ENCODE results near the gene TRRAP.
"Not testable (repeated sequence)": the region's sequence is repeated elsewhere in the genome, so short reads cannot be mapped to it uniquely, and the experiment has no call there.

Gene TRRAP

DNA sequence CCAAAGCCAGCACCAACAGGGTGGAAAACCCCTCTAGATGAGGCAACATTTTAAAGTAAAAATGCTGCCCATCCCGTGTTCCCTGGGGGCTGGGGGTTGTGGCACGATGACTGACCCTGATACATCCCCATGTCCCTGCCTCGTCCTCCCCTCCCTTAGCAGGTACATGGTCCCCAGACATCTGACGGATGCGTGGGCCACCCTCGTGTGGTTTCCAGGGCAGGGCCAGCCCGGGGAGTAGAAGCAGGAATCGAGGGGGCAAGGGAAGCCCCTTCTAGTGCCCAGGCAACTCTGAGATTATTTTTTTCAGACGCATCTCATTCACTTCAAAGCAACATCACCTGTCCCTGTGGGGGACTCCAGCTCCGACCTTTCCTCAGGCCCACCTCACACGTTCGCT is 12.0 kb upstream of the TRRAP start:
- no peak for DNase-seq (ENCODE audit: low spot score)

DNA sequence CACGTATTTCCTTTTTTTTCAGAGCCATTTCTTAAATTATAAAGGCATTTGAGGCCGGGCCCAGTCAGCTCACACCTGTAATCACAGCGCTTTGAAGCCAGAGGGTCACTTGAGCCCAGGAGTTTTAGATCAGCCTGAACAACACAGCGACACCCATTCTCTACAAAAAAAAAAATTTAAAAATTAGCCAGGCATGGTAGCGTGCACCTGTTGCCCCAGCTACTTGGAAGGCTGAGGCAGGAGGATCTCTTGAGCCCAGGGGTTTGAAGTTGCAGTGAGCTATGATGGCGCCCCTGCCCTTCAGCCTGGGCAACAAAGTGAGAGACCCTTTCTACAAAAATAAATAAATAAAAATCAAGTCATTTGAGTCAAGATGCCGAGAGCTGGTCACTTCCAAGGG is 11.6 kb upstream of the TRRAP start:
- no peak for DNase-seq (ENCODE audit: low spot score)

DNA sequence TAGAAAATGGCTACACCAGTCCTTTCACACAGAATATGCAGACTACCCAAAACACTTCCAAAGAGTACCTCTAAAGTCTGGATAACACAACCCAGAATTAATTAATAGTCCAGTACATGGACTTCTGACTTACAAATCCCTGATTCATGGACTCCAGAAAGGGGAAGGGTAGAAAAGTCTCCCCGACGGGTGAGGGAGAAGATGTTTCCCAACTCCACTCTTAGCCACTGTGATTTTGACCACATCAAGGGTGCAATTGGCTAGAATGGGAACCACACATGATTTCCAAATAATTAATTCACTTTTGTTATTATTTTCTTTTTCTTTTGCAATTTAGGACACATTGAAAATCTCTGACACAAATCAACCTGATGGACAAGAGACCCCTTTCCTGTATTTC is 9.9 kb upstream of the TRRAP start:
- no peak for DNase-seq (ENCODE audit: low spot score)

DNA sequence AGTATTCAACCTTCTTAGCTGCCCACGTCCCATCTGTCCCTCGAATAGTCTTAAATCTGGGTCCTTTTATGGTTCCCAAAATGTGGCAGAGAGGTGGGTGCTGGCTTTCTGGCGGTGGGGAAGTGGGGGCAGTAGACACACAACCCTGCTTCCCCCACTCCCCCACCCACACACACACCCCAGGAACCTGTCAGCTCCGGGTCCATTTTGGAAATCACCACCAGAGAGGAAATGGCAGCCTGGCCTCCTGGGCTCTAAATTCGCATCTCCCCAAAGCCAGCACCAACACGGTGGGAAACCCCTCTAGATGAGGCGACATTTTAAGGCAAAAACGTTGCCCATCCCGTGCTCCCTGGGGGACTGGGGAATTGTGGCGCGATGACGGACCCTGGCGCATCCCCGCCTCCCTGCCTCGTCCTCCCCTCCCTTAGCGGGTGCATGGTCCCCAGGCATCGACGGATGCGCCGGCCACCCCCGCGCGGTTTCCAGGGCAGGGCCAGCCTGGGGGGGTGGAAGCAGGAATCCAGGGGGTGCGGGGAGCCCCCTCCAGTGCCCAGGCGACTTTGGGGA is 9.2 kb upstream of the TRRAP start:
- DNase-seq (ENCODE audit: low spot score), result no peak

DNA sequence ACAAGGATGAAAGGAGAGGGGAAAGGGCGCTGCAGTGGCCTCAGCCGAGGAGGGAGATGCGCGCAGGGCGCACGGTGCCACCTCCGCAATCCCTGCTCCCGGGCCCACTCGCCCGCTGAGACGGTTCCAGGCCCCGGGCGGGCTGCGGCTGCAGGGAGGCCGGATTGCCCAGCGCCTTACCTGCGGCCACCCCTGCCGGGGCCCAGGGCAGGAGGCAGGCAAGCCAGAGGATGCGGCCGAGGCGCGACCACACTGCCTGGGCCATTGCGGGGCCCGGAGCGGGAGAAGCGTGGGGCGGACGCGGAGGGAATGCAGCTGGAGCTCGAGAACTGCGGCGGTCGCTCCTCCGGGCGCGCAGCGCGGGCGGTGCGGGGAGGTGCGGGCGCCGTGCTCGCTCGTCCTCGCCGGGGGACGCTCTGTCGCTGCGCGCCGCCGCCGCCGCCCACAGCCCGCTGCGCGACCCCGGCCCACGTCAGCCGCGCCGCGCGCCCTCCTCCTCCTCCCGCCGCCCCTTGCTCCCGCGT is 8.7 kb upstream of the TRRAP start, which contains the start of gene TMEM130:
Gene TMEM130, minus strand, starts transcription at position 418 of the 524 bp plus-strand sequence. Its CDS starts 153 bp downstream, at position 265.
- no peak for DNase-seq (ENCODE audit: low spot score)

DNA sequence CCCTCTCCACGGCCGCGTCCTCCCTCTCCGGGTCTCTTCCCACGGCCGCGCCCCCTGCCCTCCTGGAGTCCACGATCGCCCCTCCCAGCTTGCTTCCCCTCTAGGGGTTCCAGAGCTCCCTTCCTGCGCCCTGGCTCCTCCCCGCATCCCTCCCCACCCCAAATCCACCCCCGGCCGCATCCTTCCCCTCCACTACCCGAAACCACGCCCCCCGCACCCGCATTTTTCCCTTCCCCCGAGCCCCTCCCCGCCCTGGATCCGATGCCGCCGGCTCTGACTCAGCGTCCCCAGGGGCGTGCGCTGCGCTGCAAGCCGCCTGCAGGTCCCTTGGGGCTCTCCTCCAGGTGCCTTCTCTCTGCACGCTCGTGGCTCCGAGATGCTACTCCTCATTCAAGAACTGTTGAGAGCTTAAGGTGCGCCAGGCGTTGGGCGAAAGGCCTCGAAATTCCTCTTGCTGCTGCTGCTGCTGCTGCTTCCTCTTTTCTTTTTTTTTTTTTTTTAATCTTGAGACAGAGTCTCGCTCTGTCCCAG is 8.1 kb upstream of the TRRAP start:
- no peak for DNase-seq (ENCODE audit: low spot score)

DNA sequence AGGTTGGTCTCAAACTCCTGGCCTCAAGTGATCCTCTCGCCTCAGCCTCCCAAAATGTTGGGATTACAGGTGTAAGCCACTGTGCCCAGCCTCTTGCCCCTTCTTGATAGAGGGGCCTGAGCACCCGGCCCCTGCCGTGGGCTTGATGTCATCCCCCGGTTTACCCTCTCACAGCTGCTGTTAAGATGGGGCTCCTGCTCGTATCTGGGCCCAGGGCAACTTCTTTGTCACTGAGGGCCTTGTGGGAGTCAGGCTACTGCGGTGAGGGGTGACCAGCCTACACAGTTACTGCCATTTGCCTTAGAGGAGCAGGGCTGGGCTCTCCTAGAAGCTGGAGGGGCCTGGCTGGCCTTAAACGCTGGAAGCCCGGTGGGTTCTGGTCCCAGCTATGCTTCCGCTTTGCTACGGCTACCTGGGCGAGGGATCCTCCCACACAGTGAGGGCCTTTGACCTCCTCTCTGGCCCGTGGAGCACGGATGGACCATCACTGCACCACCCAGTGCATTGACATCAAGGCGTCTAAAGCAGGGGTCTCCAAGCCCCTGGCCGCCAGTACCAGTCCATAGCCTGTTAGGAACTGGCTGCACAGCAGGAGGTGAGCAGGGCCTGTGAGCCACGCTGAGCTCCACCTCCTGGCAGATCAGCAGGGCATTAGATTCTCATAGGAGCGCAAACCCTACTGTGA is 7.4 kb upstream of the TRRAP start:
- no peak for DNase-seq (ENCODE audit: low spot score)

DNA sequence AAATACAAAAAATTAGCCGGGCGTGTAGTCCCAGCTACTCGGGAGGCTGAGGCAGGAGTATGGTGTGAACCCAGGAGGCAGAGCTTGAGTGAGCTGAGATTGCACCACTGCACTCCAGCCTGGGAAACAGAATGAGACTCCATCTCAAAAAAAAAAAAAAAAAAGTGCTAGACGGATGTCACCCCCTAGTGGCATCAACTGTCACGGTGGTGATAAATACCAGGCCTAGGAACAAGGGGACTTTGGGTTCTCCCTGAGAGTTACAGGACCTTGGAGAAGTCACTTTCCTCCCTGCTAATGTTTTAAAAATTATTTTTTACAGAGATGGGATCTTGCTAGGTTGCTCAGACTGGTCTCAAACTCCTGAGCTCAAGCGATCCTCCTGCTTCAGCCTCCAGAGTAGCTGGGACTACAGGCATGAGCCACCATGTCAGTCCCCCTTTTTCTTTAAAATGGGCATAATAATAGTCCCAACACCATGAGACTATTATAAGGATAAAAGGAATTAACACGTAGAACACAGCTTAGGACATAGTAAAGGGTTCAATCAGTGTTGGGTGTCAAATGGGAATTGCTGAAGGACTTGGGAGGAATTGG is 5.9 kb upstream of the TRRAP start:
- DNase-seq (ENCODE audit: low spot score), result no peak

DNA sequence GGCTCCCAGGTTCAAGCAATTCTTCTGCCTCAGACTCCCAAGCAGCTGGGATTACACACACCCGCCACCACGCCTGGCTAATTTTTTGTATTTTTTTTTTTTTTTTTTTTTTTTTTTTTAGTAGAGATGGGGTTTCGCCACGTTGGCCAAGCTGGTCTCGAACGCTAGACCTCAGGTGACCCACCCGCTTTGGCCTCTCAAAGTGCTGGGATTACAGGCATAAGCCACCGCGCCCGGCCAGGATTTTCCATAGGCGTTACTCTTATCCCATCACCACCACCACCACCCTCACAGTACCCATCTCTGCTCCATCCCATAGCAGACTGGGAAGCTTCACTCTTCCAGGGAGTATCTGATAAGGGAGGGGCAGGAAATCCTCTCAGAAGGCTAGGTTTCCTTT is 4.7 kb upstream of the TRRAP start:
- not testable (repeated sequence) for DNase-seq (ENCODE audit: low spot score)

DNA sequence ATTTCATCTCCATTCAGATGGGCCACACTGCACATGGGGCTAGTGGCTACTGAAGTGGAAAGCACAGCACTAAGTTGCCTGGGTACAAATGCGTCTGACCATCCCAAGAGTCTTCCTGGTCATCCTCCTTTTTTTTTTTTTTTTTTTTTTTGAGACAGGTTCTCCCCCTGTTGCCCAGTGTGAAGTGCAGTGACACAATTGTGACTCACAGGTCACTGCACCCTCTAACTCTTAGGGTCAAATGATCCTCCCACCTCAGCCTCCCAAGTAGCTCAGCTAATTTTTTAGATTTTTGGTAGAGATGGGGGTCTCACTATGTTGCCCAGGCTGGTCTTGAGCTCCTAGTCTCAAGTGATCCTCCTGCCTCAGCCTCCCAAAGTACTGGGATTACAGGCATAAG is 3.4 kb upstream of the TRRAP start:
- no peak for DNase-seq (ENCODE audit: low spot score)

DNA sequence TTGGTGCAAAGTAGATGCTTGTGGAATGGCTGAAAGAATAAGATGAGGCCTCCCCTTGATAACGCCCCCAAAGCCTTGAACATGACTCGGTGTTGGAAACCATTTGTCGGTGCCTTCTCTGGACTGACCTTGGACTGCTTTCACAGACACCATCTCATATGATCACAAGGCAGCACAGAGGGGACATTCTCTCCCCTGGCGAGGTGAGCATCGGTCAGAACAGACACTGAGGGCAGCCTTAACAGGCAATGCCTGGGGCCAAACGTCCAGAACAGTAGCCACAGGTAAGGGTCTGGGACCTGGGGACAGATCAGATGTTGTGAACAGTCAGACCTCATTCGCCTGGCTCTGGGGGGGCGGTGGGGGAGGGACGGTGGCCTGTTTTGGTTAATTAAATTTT is 2.8 kb upstream of the TRRAP start:
- no peak for DNase-seq (ENCODE audit: low spot score)

DNA sequence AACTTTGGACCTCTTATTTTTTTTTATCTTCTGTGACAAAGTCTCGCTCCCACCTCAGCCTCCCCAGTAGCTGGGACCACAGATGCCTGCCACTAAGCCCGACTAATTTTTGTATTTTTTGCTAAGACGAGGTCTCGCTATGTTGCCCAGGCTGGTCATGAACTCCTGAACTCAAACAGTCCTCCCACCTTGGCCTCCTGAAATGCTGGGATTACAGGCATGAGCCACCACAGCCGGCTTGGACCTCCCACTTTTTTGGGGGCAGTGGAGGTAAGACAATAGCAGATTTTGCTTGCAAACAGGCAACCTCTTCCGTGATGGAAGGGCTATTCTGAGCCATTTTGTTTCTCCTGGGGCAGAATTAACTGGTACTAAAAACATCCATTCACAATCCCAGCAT is 1.2 kb upstream of the TRRAP start:
- no peak for DNase-seq (ENCODE audit: low spot score)

DNA sequence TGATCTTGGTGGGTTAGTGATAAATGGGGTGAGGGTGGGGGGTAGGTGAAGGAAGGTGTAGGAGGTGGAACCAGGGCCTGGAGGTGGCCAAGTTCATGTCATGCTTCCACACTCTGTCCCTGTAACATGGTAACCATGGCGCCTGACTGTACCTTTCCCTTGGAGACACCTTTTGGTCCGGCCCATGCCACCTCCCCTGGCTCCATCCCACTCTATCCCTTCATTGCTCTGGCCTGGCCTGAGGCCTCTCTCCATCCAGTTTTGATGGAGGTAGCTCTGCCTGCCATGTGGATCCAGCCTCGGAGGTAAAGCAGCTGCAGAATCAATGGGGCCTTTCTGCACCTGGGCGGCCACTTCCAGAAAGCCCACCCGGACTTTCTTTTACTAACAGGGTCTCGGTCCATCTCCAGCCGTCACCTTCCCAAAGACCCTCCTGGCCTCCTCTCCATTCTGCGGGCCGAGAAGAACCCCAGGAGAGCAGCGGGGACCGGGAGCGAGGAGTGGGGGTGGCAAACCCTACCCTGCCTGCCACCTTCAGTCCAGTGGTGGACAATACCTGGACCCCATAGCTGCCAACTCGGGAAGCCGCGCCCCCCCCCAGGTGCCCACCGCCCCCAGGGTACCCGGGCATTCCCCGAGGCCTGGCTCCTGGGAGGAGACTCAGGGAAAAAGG is 504 bp upstream of the TRRAP start:
- no peak for DNase-seq (ENCODE audit: low spot score)

DNA sequence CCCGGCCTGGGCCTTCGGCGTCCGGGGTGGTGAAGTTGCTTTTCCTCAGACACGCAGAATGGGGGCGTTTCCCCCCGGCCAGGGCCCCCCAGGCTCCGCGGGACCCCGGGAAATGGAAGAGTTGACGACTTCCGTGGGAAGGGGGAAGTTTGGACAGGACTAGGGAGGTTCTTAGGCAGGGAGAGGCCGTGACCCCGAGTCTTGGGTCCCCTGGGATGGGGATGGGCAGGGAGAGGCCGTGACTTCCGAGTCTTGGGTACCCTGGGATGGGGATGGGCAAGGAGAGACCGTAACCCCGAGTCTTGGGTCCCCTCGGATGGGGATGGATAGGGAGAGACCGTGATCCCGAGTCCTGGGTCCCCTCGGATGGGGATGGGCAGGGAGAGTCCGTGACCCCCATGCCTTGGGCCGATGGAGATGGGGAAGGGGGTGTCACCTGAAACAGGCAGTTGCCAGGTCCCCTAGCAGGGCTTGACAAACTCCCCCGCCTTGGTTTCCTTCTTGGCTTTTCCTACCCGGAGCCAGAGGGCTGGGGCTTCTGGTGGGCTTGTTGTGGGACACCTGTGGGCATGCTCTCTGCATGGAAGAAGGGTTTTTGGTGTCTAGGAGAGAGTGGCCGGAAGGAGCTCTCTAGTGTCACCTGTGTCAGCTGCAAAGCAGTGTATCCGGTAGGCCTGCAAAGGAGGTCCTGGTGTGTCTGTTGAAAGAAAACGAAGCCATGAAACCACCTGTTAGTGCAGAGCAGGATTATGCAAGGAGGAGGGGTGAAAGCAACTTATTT is 1.1 kb downstream of the TRRAP start:
- peak; percentile 17 for DNase-seq (ENCODE audit: low spot score)

DNA sequence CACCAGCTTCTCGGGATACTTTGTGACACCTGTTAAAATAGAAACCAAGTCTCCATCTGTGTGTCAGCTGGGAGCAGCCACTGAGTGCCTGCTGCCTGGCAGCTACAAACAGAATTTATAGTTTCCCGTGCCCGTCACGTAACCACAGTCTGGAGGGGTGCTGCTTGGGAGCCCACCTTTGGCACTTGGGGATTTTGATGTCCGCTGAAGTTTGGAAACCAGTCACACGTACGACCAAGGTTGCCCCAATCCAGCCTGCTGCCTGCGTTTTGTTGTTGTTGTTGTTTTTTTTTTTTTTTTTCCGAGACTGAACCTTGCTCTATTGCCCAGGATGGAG is 1.6 kb downstream of the TRRAP start:
- no peak for DNase-seq (ENCODE audit: low spot score)

DNA sequence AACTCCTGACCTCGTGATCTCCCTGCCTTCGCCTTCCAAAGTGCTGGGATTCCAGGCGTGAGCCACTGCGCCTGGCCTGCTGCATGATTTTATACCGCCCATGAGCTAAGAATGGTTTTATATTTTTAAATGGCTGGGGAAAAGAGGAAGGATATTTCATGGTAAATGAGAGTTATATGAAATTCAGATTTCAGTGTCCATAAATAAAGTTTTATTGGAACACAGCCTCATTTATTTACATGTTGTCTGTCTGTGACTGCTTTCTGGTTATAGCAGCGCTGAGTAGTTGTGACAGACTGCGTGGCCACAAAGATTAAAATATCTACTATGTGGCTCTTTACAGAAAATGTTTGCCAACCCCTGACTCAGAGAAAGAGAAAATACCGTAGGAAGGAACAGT is 2.2 kb downstream of the TRRAP start:
- DNase-seq (ENCODE audit: low spot score), result no peak

DNA sequence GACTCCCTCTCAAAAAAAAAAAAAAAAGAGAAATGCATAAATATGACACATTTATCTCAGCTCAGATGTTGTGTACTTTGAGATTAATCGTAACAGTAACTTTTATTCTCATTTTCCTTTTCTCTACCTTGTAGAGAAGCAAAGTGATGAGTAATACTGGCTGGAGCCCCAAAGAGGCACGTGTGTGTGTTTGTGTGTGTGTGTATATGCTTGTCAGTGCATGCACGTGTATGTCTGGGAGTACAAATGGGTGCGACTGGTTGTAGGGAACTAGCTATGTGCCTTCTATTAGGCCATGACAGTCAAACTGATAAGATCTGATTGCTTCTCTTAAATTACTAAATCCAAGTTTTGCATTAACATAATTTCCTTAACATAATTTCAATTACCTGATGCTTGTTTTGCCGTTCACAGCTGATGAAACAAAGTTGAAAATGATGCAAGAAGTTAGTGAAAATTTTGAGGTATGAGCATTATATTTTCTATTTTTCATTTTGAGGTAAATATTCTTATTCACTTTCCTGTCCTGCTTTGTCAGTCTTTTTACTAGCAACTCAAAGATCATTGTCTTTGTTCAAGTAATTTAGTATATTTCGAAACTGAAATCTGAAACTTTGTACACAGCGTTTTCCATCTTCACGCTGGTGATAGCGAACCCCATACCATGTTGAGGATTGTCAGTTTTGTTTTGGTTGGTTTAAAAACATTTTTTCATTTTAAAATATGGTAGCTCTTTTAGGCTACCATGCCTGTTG is 3.4 kb downstream of the TRRAP start:
- no peak for DNase-seq (ENCODE audit: low spot score)

DNA sequence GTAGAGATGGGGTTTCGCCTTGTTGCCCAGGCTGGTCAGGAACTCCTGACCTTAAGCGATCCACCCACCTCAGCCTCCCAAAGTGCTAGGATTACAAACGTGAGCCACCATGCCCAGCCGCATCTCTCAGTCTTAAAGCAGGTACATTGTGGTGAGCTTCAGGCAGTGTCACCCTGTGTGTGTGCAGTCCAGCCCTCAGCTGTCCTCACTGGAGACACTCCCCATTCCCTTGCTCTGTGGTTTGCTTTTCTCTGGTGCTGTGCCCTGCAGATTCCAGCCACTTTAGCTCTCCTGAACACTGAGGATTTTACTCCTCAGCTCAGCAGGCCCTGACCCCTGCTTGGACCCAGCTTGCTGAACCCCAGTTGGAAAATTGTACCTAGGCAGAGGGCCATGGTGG is 6.1 kb downstream of the TRRAP start:
- no peak for DNase-seq (ENCODE audit: low spot score)

DNA sequence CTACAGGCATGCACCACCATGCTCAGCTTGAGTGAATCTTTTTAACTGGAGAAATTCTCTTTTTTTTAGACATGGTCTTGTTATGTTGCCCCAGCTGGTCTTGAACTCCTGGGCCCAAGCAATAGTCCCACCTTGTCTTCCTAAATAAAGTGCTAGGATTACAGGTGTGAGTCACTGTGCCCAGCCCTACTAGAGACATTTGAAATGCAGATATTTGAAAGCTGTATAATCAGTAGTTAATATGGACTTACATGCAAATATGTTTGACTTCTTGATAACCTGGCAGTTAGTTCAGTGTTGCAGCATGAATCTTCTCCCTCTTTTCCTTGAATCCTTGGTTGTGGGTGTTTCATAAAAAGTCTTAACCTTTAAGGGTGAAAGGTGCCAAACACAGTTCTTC is 8.7 kb downstream of the TRRAP start:
- no peak for DNase-seq (ENCODE audit: low spot score)

DNA sequence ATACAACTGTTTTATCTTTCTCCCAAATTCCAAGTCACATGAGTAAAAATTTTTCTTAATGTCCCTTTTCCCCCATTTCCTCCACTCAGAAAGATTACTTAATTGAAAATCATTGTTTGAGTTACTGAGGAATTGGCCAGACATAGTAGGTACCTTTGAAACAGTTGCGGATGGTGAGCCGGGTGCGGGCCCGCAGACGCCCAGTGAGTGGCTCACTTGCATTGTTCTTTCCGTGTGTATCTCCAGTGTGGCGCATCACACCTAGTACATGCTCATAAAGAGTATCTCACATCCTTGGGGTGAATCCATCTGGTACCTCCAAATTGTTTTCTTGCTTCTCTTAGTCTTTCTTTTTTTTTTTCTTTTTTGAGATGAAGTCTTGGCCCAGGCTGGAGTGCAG is 14.3 kb downstream of the TRRAP start:
- DNase-seq (ENCODE audit: low spot score), result no peak

DNA sequence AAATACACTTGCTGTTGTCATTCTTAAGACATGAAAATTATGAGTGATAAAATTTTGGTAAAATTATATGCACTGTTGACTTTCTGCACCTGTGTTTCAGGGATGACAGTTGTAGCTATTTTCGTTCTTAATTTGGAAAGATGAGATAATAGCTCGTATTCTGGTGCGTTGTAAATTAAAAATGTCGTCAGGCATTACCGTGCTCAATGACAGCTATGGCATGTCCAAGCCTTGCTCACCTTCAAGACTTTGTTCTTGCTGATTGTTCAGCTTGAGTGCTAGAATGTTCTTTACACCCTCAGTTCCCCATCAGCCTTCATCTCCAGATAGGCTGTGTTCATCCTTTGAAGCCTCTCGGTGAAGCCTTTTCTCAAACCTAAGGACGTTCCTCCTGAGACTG is 21.5 kb downstream of the TRRAP start:
- no peak for DNase-seq (ENCODE audit: low spot score)
